ENCODE measurements around the gene NPR1.
A peak's percentile ranks its signal among the peaks of the same experiment; 100 is the strongest.
"Not testable (repeated sequence)": the region's sequence is repeated elsewhere in the genome, so short reads cannot be mapped to it uniquely, and the experiment has no call there.

The NPR1 gene

DNA sequence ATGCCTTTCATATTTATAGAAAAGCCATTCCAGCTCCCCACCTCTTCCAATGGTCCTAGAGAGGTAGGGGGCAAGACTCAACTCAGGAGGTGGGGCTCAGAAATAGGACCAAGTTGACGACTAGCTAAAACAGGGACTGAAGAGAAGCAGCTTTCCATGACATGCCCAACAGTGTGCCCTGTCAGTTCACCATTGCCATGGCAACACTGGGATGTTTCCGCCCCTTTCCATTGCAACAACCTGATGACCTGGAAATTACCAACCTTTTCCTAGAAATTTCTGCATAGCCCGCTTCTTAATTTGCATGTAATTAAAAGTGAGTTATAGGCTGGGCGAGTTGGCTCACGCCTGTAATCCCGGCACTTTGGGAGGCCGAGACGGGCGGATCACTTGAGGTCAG is 27.0 kb downstream of the NPR1 start:
- Histone ChIP-seq H3K4me3 (ENCODE audit: low read length) (no peak overlapping the region), H3K27me3 (ENCODE audit: control insufficient read depth, insufficient read depth, low read length) (no peaks in the 10 kb centered on the region), H3K9ac (ENCODE audit: low read length) (no peak overlapping the region), H3K4me1 (ENCODE audit: control insufficient read depth, low read depth, low read length) (no peaks in the 10 kb centered on the region), H3K27ac (ENCODE audit: low read length) (no peak overlapping the region), H3K9me3 (ENCODE audit: control insufficient read depth, low read depth, low read length) (no peaks in the 10 kb centered on the region), H3K36me3 (ENCODE audit: control insufficient read depth, low read depth, low read length) (no peaks in the 10 kb centered on the region)

DNA sequence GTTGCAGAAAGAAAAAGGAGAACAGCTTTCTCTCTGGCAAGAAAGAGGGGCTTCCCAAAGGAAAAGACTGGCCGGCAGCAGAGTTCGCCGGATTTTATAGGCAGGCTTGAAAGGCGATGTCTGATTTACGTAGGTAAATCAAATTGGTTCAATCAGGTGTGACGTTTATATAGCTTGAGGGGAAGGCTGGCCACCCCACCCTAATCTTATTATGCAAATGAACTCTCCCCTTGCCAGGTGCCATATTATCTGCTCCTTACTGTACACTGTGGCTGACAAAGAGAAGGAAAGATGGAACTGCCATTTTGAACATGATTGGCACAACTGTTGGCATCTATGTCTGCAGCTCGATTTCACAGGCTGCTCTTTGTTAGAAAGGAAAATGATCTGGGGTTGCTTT is 32.5 kb downstream of the NPR1 start:
- H3K9ac ChIP-seq (ENCODE audit: low read length), result no peak overlapping the region
- no peaks in the 10 kb centered on the region for H3K27me3 ChIP-seq (ENCODE audit: control insufficient read depth, insufficient read depth, low read length)
- no peaks in the 10 kb centered on the region for H3K36me3 ChIP-seq (ENCODE audit: control insufficient read depth, low read depth, low read length)
- H3K27ac ChIP-seq (ENCODE audit: low read length), result no peak overlapping the region
- H3K4me3 ChIP-seq (ENCODE audit: low read length), result no peak overlapping the region
- no peaks in the 10 kb centered on the region for H3K9me3 ChIP-seq (ENCODE audit: control insufficient read depth, low read depth, low read length)
- H3K4me1 ChIP-seq (ENCODE audit: control insufficient read depth, low read depth, low read length), result no peaks in the 10 kb centered on the region

DNA sequence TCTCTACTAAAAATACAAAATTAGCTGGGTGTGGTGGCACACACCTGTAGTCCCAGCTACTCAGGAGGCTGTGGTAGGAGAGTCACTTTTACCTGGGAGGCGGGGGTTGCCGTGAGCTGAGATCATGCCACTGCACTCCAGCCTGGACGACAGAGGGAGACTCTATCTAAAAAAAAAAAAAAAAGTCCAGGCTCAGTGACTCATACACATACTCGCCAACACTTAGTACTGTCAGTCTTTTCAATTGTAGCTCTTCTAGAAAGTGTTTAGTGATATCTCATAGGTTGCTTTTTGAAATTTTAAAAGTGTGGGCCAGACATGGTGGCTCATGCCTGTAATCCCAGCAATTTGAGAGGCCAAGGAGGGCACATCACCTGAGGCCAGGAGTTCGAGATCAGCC is 37.7 kb downstream of the NPR1 start:
- H3K36me3 ChIP-seq (ENCODE audit: control insufficient read depth, low read depth, low read length); H3K4me3 ChIP-seq (ENCODE audit: low read length); H3K27me3 ChIP-seq (ENCODE audit: control insufficient read depth, insufficient read depth, low read length): not testable (repeated sequence)

DNA sequence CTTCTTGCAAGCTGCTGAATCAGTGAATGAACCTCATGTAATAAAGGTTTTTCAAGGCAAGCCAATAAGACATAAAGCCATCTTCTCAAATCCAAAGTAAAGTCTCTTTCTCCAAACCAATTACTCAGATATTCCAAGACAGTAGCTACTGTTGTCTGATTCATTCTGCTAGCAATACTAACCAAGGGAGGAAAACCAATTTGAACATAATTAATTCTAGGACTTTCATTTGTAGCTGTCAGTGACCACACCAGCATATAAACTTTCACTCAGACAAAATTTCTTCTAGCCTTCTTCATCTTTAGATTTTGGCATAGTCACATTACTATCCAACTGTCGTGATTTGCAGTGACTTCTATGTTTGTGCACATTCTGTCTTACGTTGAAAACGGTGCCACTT is 38.8 kb downstream of the NPR1 start:
- Histone ChIP-seq H3K9ac (ENCODE audit: low read length) (no peak overlapping the region), H3K36me3 (ENCODE audit: control insufficient read depth, low read depth, low read length) (no peaks in the 10 kb centered on the region), H3K27ac (ENCODE audit: low read length) (no peak overlapping the region), H3K4me3 (ENCODE audit: low read length) (no peak overlapping the region), H3K27me3 (ENCODE audit: control insufficient read depth, insufficient read depth, low read length) (no peaks in the 10 kb centered on the region), H3K9me3 (ENCODE audit: control insufficient read depth, low read depth, low read length) (no peaks in the 10 kb centered on the region), H3K4me1 (ENCODE audit: control insufficient read depth, low read depth, low read length) (no peaks in the 10 kb centered on the region)

More for the DNA sequence above, 37.7 kb downstream of the NPR1 start:
- H3K9me3 ChIP-seq (ENCODE audit: control insufficient read depth, low read depth, low read length); H3K27ac ChIP-seq (ENCODE audit: low read length); H3K9ac ChIP-seq (ENCODE audit: low read length); H3K4me1 ChIP-seq (ENCODE audit: control insufficient read depth, low read depth, low read length): not testable (repeated sequence)

DNA sequence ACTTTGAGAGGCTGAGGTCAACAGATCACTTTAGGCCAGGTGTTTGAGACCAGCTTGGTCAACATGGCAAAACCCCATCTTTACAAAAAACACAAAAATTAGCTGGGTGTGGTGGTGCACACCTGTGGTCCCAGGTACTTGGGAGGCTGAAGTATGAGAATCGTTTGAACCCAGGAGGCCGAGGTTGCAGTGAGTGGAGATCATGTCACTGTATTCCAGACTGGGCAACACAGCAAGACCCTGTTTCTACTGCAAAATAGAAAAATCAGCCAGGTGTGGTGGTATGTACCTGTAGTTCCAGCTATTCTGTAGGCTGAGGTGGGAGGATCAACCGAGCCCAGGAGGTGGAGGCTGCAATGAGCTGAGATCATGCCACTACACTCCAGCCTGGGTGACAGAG is 45.2 kb downstream of the NPR1 start:
- H3K27me3 ChIP-seq (ENCODE audit: control insufficient read depth, insufficient read depth, low read length), result no peaks in the 10 kb centered on the region
- no peak overlapping the region for H3K4me3 ChIP-seq (ENCODE audit: low read length)
- H3K9ac ChIP-seq (ENCODE audit: low read length), result no peak overlapping the region
- no peaks in the 10 kb centered on the region for H3K4me1 ChIP-seq (ENCODE audit: control insufficient read depth, low read depth, low read length)
- H3K27ac ChIP-seq (ENCODE audit: low read length), result no peak overlapping the region
- no peaks in the 10 kb centered on the region for H3K9me3 ChIP-seq (ENCODE audit: control insufficient read depth, low read depth, low read length)
- H3K36me3 ChIP-seq (ENCODE audit: control insufficient read depth, low read depth, low read length), result no peaks in the 10 kb centered on the region

DNA sequence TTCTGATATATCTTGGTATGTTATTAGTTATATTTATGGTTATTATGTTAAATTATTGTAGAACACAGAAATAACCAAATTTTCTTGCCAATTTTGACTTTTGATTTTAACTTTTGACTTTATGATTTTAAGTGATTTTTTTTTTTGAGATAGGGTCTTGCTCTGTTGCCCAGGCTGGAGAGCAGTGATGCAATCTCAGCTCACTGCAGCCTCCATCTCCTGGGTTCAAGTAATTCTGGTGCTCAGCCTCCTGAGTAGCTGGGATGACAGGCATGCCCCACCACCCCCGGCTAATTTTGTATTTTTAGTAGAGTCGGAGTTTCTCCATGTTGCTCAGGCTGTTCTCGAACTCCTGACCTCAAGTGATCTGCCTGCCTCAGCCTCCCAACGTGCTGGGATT is 46.1 kb downstream of the NPR1 start:
- not testable (repeated sequence) for H3K4me3 ChIP-seq (ENCODE audit: low read length); H3K9me3 ChIP-seq (ENCODE audit: control insufficient read depth, low read depth, low read length); H3K4me1 ChIP-seq (ENCODE audit: control insufficient read depth, low read depth, low read length); H3K9ac ChIP-seq (ENCODE audit: low read length); H3K27me3 ChIP-seq (ENCODE audit: control insufficient read depth, insufficient read depth, low read length); H3K27ac ChIP-seq (ENCODE audit: low read length); H3K36me3 ChIP-seq (ENCODE audit: control insufficient read depth, low read depth, low read length)

DNA sequence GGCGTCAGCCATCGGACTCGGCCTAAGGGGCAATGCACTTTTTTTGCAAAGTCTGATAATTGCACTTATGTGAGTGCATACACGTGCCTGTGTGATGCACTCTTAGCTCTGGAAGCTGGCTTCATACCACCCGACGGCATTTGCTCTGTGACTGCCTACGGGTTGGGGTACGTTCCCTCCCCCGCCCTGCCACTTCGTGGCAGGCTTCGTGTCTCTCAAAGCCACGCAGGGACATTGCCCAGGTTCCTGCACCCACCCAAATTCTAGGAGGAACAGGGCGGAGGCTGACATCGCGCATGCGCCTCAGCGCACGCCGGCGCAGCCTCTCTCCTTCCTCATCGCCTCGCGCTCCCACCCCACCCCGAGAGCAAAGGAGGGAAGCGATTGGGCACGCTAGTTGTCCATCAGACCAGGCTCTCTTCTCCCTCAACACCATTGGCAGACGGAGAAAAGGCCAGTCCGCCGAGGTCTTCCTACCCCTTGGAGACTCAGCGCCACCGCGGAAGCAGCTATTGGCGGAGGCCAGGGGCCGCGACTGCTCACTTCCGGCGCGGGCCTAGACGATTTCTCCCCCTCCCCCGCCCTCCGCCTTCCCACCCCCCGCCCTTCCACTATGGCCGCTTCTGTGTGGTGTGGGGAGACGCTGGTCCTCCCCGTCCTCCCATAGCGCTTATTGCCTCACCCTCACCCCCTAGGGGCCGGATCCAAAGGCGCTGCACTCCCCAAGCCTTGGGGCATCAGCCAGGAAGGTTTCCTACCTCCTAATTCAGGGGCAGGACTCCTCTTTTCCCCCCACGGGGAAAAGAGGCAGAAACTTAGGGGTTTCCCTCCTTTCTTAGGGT is 49.2 kb downstream of the NPR1 start, which contains the start of gene INTS3:
TSS of gene INTS3 (plus strand) at position 588 of the 842 bp plus-strand sequence. CDS start 585 bp downstream, outside the sequence.
- no peaks in the 10 kb centered on the region for H3K9me3 ChIP-seq (ENCODE audit: control insufficient read depth, low read depth, low read length)
- no peaks in the 10 kb centered on the region for H3K36me3 ChIP-seq (ENCODE audit: control insufficient read depth, low read depth, low read length)
- peak within 1 kb of the TSS; percentile 97 for H3K27ac ChIP-seq (ENCODE audit: low read length)
- peak within 1 kb of the TSS; percentile 88 for H3K4me3 ChIP-seq (ENCODE audit: low read length)
- peak within 1 kb of the TSS; percentile 97 for H3K9ac ChIP-seq (ENCODE audit: low read length)
- no peaks in the 10 kb centered on the region for H3K27me3 ChIP-seq (ENCODE audit: control insufficient read depth, insufficient read depth, low read length)
- H3K4me1 ChIP-seq (ENCODE audit: control insufficient read depth, low read depth, low read length), result peaks cover 17% of the 10 kb centered on the region

DNA sequence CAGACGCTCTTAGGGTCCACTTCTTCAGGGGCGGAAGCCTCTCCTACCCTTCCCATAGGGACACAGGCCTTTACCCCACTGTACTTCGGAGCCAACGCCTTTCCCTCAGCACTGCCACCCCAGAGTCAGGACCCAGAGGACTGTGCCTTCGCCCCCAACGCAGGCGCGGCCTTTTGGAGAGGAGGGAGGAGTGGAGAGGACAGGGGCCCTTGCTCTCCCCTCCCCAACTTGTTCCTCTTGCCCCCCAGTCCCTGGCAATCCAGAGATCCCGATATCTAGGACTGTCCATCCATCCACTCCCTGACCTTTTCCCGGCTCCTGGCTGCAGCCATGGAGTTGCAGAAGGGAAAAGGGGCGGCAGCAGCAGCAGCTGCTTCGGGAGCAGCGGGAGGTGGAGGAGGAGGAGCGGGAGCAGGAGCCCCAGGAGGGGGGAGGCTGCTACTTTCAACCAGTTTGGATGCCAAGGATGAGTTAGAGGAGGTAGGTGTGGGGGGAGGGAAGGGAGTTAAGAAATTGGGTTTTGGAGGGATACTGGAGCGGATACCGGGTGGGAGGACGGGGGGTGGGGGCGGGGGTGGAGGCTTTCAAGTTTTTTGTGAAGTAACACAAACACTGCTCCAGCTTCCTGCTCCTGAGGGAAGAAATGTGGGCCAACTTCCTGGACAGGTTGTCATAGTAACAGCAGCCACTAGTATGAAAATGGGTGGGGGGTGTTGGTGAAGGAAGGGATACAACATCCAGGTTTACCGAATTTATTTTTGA is 50.0 kb downstream of the NPR1 start:
- H3K27ac ChIP-seq (ENCODE audit: low read length), result peak overlapping the region; percentile 97
- H3K27me3 ChIP-seq (ENCODE audit: control insufficient read depth, insufficient read depth, low read length), result no peaks in the 10 kb centered on the region
- H3K9ac ChIP-seq (ENCODE audit: low read length), result peak overlapping the region; percentile 97
- H3K9me3 ChIP-seq (ENCODE audit: control insufficient read depth, low read depth, low read length), result no peaks in the 10 kb centered on the region
- H3K4me3 ChIP-seq (ENCODE audit: low read length), result peak overlapping the region; percentile 88
- H3K4me1 ChIP-seq (ENCODE audit: control insufficient read depth, low read depth, low read length), result peaks cover 17% of the 10 kb centered on the region
- no peaks in the 10 kb centered on the region for H3K36me3 ChIP-seq (ENCODE audit: control insufficient read depth, low read depth, low read length)

DNA sequence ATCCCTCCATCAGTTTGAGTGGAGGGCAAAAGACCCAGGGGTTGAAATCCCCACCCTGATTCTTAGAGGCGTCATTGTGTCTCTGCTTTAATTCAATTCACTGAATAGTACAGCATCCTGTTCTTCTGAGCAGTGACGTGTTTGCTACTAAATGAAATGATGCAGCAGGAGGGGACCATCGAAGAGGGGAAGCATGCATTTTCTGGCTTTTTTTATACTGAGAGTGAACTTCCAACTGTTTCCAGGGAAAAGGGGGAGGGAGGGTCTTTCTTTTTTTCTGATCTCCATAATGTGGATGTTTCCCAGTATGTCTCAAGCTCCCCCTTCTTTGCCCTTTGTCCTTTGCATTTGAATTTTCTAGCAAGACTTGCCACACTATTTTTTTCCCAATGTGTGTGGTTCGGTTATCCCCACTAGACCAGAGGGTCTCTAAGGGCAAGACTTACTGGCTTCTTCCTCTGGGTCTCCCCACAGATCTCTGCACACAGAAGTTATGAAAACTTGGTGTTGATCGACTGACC is 52.0 kb downstream of the NPR1 start:
- Histone ChIP-seq H3K4me3 (ENCODE audit: low read length) (no peak overlapping the region), H3K9ac (ENCODE audit: low read length) (no peak overlapping the region), H3K4me1 (ENCODE audit: control insufficient read depth, low read depth, low read length) (peaks cover 17% of the 10 kb centered on the region), H3K9me3 (ENCODE audit: control insufficient read depth, low read depth, low read length) (no peaks in the 10 kb centered on the region), H3K27ac (ENCODE audit: low read length) (no peak overlapping the region), H3K36me3 (ENCODE audit: control insufficient read depth, low read depth, low read length) (peaks cover 4% of the 10 kb centered on the region), H3K27me3 (ENCODE audit: control insufficient read depth, insufficient read depth, low read length) (no peaks in the 10 kb centered on the region)

DNA sequence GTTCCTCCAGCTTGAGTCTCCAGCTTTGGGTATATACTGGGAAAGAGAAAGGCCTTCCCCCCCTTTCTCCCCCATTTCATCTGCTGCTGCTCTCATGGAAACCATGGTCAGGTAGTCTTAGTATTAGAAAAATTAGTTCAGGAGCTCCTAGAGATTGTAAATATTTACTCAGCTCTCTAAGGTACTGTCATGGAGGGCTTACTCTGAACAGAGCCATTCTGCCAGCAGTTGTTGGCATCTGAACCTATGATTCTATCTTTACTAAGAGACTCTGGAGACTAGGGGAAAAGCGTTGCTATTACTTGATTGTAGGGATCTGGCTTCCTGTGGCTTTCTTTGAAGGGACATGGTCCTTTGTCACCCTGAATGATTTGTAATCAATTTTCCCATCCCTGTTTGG is 55.5 kb downstream of the NPR1 start:
- Histone ChIP-seq H3K36me3 (ENCODE audit: control insufficient read depth, low read depth, low read length) (peaks cover 4% of the 10 kb centered on the region), H3K27me3 (ENCODE audit: control insufficient read depth, insufficient read depth, low read length) (no peaks in the 10 kb centered on the region), H3K9me3 (ENCODE audit: control insufficient read depth, low read depth, low read length) (no peaks in the 10 kb centered on the region), H3K4me1 (ENCODE audit: control insufficient read depth, low read depth, low read length) (peaks cover 16% of the 10 kb centered on the region), H3K4me3 (ENCODE audit: low read length) (no peak overlapping the region), H3K27ac (ENCODE audit: low read length) (no peak overlapping the region), H3K9ac (ENCODE audit: low read length) (no peak overlapping the region)

DNA sequence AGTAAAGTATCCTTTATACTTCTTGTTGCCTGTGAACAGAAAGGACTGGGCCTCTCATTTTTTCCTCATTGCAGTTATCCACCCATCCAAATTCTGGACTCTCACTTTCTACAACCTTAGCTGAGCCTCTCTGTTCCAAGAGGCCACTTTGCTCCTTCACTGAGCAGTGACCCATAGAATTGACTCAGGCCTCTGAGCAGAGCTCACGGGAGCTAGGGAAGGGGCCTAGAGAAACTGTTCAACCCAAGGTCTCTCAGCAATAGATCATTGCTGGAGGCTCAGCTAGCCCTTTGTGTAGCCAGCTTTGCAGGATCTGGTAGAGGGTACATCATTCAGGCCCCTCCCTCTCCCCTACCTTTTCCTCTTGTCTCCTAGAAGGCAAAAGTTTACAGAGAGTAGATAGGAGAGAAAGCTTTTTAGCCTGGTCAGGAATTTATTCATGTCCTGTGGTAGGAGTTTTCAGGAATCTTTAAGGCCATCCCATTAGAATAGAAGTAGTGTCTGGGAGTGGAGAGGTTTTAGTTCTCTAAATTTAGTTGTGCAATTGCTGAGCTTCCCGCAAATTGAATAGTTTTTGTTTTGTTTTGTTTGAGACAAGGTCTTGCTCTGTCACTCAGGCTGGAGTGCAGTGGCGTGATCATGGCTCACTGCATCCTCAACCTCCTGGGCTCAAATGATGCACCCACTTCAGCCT is 56.1 kb downstream of the NPR1 start:
- Histone ChIP-seq H3K4me1 (ENCODE audit: control insufficient read depth, low read depth, low read length) (peaks cover 11% of the 10 kb centered on the region), H3K36me3 (ENCODE audit: control insufficient read depth, low read depth, low read length) (peaks cover 4% of the 10 kb centered on the region), H3K4me3 (ENCODE audit: low read length) (no peak overlapping the region), H3K9me3 (ENCODE audit: control insufficient read depth, low read depth, low read length) (no peaks in the 10 kb centered on the region), H3K27ac (ENCODE audit: low read length) (no peak overlapping the region), H3K9ac (ENCODE audit: low read length) (no peak overlapping the region), H3K27me3 (ENCODE audit: control insufficient read depth, insufficient read depth, low read length) (no peaks in the 10 kb centered on the region)
